A549 (cell line): ENCODE measurements around the gene HS6ST3. TPM values are rescaled to one million over a fixed set of nuclear protein-coding genes. Genes with fewer than 3 reads are reported as not detected.

ENCODE experiments used
- ATAC-seq, 2 experiments: fragments of 200-7000 bp in 1 of 2; fragments of >200 bp in 1 of 2; cut with Nextera tagmentation in 1 of 2; cut with Tn5 transposase in 1 of 2; 3 replicates each; pipeline versions ENCODE4 v1.8.0 to v1.9.1; 2018 to 2020; ENCODE audit warnings: mild to moderate bottlenecking in 1 of 2, moderate library complexity in 1 of 2
- CTCF ChIA-PET: fragments of 300-600 bp; sonication (Branson Sonifier 250); formaldehyde crosslinking; extraction: SDS; loops from one replicate; lab custom pipeline; 2021; ENCODE audit warnings: antibody characterized with exemption, inconsistent platforms; lab: Yijun Ruan, JAX
- POLR2A ChIA-PET: fragments of 350-600 bp; formaldehyde crosslinking; extraction: SDS; loops from one replicate; lab custom pipeline; 2021; ENCODE audit warnings: antibody characterized with exemption, inconsistent platforms; lab: Yijun Ruan, JAX
- DNase-seq, 2 experiments: peaks; one replicate each; pipeline versions ENCODE4 v3.0.0 to v3.0.0-alpha.2; 2011 to 2016; ENCODE audit warnings: low read depth in 1 of 2, low spot score in 1 of 2
- FAIRE-seq: peaks from 2 replicates; lab custom pipeline; 2011; peaks lifted over from hg19 to GRCh38; lab: Jason Lieb, UNC
- H3K27ac ChIP-seq, 2 experiments: fragments of >200 bp; sonication (Bioruptor Twin); formaldehyde crosslinking; 3 replicates each; pipeline ENCODE4 v1.5.1; 2016 to 2017
- H3K4me1 ChIP-seq: fragments of >200 bp; sonication (Bioruptor Twin); formaldehyde crosslinking; 3 replicates; pipeline ENCODE4 v1.6.1; 2016
- H3K4me2 ChIP-seq: fragments of >200 bp; sonication (Bioruptor Twin); formaldehyde crosslinking; 3 replicates; pipeline ENCODE4 v1.6.1; 2016
- H3K4me3 ChIP-seq: fragments of >200 bp; sonication (Bioruptor Twin); formaldehyde crosslinking; 3 replicates; pipeline ENCODE4 v1.5.1; 2016
- H3K9me3 ChIP-seq: fragments of >200 bp; sonication (Bioruptor Twin); formaldehyde crosslinking; 3 replicates; pipeline ENCODE4 v1.6.1; 2016
- ATOH8 ChIP-seq: fragments of 250-450 bp; sonication (Bioruptor Pico); IDR thresholded peaks from 2 replicates; pipeline ENCODE4 v1.5.0; 2020; ENCODE audit warnings: low read depth, mild to moderate bottlenecking, moderate library complexity
- BHLHE40 ChIP-seq: IDR thresholded peaks from 2 replicates; pipeline ENCODE4 v1.6.1; 2012; ENCODE audit warnings: low read depth, low read length, inconsistent platforms
- CBX2 ChIP-seq: fragments of 200-600 bp; sonication (generic); IDR thresholded peaks from 2 replicates; pipeline ENCODE4 v1.6.1; 2016; ENCODE audit warnings: low read depth, mild to moderate bottlenecking, borderline replicate concordance
- CEBPB ChIP-seq, 2 experiments: fragments of >200 bp in 1 of 2; sonication (Bioruptor Twin) in 1 of 2; formaldehyde crosslinking in 1 of 2; IDR thresholded peaks; 2 replicates each; pipeline ENCODE4 v1.6.1; 2012 to 2016
- CHD2 ChIP-seq: fragments of 150-350 bp; IDR thresholded peaks from 2 replicates; pipeline ENCODE4 v1.6.1; 2014; ENCODE audit warnings: low read length; ENCODE audit not compliant: partially characterized antibody
- CTCF ChIP-seq: fragments of >200 bp; sonication (Bioruptor Twin); formaldehyde crosslinking; IDR thresholded peaks from 3 replicates; pipeline ENCODE4 v1.5.1; 2016
- EHMT2 ChIP-seq: fragments of 200-600 bp; sonication (generic); IDR thresholded peaks from 2 replicates; pipeline ENCODE4 v1.6.1; 2016; ENCODE audit warnings: antibody characterized with exemption, low read depth, mild to moderate bottlenecking, moderate library complexity
- EP300 ChIP-seq, 2 experiments: fragments of >200 bp; sonication (Bioruptor Twin); formaldehyde crosslinking; IDR thresholded peaks; 2 replicates in 1 of 2; 3 replicates in 1 of 2; pipeline ENCODE4 v1.6.1; 2016 to 2017
- ESRRA ChIP-seq: fragments of 150-350 bp; IDR thresholded peaks from 2 replicates; pipeline ENCODE4 v1.6.1; 2014; ENCODE audit warnings: mild to moderate bottlenecking, low read length, borderline replicate concordance
- FOXS1 ChIP-seq: fragments of 250-450 bp; sonication (Bioruptor Pico); IDR thresholded peaks from 2 replicates; pipeline ENCODE4 v1.5.0; 2020; ENCODE audit warnings: mild to moderate bottlenecking, moderate library complexity
- HEYL ChIP-seq: fragments of 250-450 bp; sonication (Bioruptor Pico); IDR thresholded peaks from 2 replicates; pipeline ENCODE4 v1.8.0; 2021; ENCODE audit warnings: mild to moderate bottlenecking, moderate library complexity
- JUN ChIP-seq, 2 experiments: fragments of >200 bp; sonication (Bioruptor Twin); formaldehyde crosslinking; IDR thresholded peaks; 2 replicates in 1 of 2; 3 replicates in 1 of 2; pipeline ENCODE4 v1.6.1; 2016 to 2017
- KDM1A ChIP-seq: fragments of 200-600 bp; sonication (generic); IDR thresholded peaks from 2 replicates; pipeline ENCODE4 v1.6.1; 2016; ENCODE audit warnings: low read depth, mild to moderate bottlenecking
- MAX ChIP-seq: IDR thresholded peaks from 2 replicates; pipeline ENCODE4 v1.6.1; 2012
- MYC ChIP-seq: IDR thresholded peaks from 2 replicates; pipeline ENCODE4 v1.6.1; 2012; ENCODE audit warnings: mild to moderate bottlenecking, inconsistent platforms, low read length, improper control_type of control experiment, borderline replicate concordance
- NPAS2 ChIP-seq: fragments of 250-450 bp; sonication (Bioruptor Pico); IDR thresholded peaks from 2 replicates; pipeline ENCODE4 v1.8.0; 2022; ENCODE audit warnings: mild to moderate bottlenecking, moderate library complexity, borderline replicate concordance
- NR3C1 ChIP-seq: fragments of >200 bp; sonication (Bioruptor Twin); formaldehyde crosslinking; IDR thresholded peaks from 3 replicates; pipeline ENCODE4 v1.6.1; 2017
- PBX3 ChIP-seq: IDR thresholded peaks from 2 replicates; pipeline ENCODE4 v1.6.1; 2012
- POLR2A ChIP-seq: IDR thresholded peaks from 2 replicates; pipeline ENCODE4 v1.6.1; 2012; ENCODE audit warnings: mild to moderate bottlenecking, low read length
- RARB ChIP-seq: fragments of 250-450 bp; sonication (Bioruptor Pico); IDR thresholded peaks from 2 replicates; pipeline ENCODE4 v1.8.0; 2021; ENCODE audit warnings: mild to moderate bottlenecking, moderate library complexity
- RFX5 ChIP-seq: fragments of 450-650 bp; IDR thresholded peaks from 2 replicates; pipeline ENCODE4 v1.7.1; 2014; ENCODE audit warnings: antibody characterized with exemption, mild to moderate bottlenecking, moderate library complexity
- SREBF2 ChIP-seq: fragments of 450-650 bp; IDR thresholded peaks from 2 replicates; pipeline ENCODE4 v1.6.1; 2014; ENCODE audit warnings: mild to moderate bottlenecking, moderate library complexity
- USF2 ChIP-seq: fragments of 450-650 bp; IDR thresholded peaks from 2 replicates; pipeline ENCODE4 v1.6.1; 2014; ENCODE audit warnings: antibody characterized with exemption
- WGBS: methylation state at CpG from one replicate; pipeline ENCODE4 v1.1.6; 2017; ENCODE audit errors: missing lambda C conversion rate; 5-methylcytosine and 5-hydroxymethylcytosine counted together
- polyA plus RNA-seq, 4 experiments: library from polyadenylated mRNA; depleted of rRNA in 3 of 4; stranded (reverse); fragments of >200 nt; fragmentation: RNase III in 1 of 4; extraction: RNeasy Plus Mini Kit Qiagen cat#74134 plus additional on column Dnase treatment in 1 of 4; gene quantifications; 2 replicates in 3 of 4; 3 replicates in 1 of 4; pipeline ENCODE4 v1.2.3, GENCODE V29; 2011 to 2017

HS6ST3 gene
- polyA plus RNA-seq, 2 of the 4 experiments (the other 2 are of a cell fraction) = not detected

GRCh38 chr13:96629331-96629730, 539.4 kb downstream of the HS6ST3 start (continued):
- TF ChIP-seq PBX3 = no peak

GRCh38 chr13:96632536-96633320, 542.8 kb downstream of the HS6ST3 start:
- CTCF ChIA-PET = no interaction called here

GRCh38 chr13:96636001-96636709, 546.2 kb downstream of the HS6ST3 start:
- no peak overlapping the region for H3K27ac ChIP-seq
- ATAC-seq = no peak
- CTCF ChIA-PET = no interaction called here

More at GRCh38 chr13:96632536-96633320, 542.8 kb downstream of the HS6ST3 start:
- WGBS = 50% methylated on average over 11 of the region's 11 CpGs
- no peak for FAIRE-seq
- no peak for TF ChIP-seq USF2
- no peak for TF ChIP-seq ESRRA
- no peak for TF ChIP-seq CHD2
- TF ChIP-seq NPAS2 (CRISPR knock-in tag) = no peak
- TF ChIP-seq CBX2 = no peak
- no peak for TF ChIP-seq MYC
- TF ChIP-seq BHLHE40 = no peak
- no peak for TF ChIP-seq CEBPB (IDR thresholded peaks at IDR 0.05)
- TF ChIP-seq ATOH8 (CRISPR knock-in tag) = no peak
- TF ChIP-seq NR3C1 = no peak
- POLR2A ChIA-PET = no interaction called here
- H3K4me2 ChIP-seq = no peak overlapping the region
- H3K4me3 ChIP-seq = no peak overlapping the region
- no peak for DNase-seq
- no peak overlapping the region for H3K27ac ChIP-seq
- no peak for ATAC-seq
- H3K4me1 ChIP-seq = no peaks in the 10 kb centered on the region
- no peaks in the 10 kb centered on the region for H3K9me3 ChIP-seq

GRCh38 chr13:96637039-96637438, 547.1 kb downstream of the HS6ST3 start:
- CTCF ChIA-PET = no interaction called here
- ATAC-seq (no peak), DNase-seq (no peak), FAIRE-seq (no peak)
- POLR2A ChIA-PET = no interaction called here
- H3K4me2 ChIP-seq = no peak overlapping the region
- H3K27ac ChIP-seq = no peak overlapping the region
- TF ChIP-seq EP300 (IDR thresholded peaks at IDR 0.05) (no peak), CTCF (no peak), HEYL (CRISPR knock-in tag) (no peak), POLR2A (no peak), ESRRA (no peak), RARB (CRISPR knock-in tag) (no peak), FOXS1 (CRISPR knock-in tag) (no peak), SREBF2 (no peak)
- no peaks in the 10 kb centered on the region for H3K4me1 ChIP-seq
- no peak overlapping the region for H3K4me3 ChIP-seq
- H3K9me3 ChIP-seq = no peaks in the 10 kb centered on the region

More at GRCh38 chr13:96636001-96636709, 546.2 kb downstream of the HS6ST3 start:
- Histone ChIP-seq H3K4me3 (no peak overlapping the region), H3K4me1 (no peaks in the 10 kb centered on the region), H3K9me3 (no peaks in the 10 kb centered on the region), H3K4me2 (no peak overlapping the region)
- TF ChIP-seq JUN (IDR thresholded peaks at IDR 0.05) = no peak
- no peak for TF ChIP-seq CEBPB (IDR thresholded peaks at IDR 0.05)
- no peak for TF ChIP-seq MAX
- no peak for TF ChIP-seq RFX5
- TF ChIP-seq EHMT2 = no peak
- TF ChIP-seq KDM1A = no peak
- DNase-seq = no peak
- no peak for FAIRE-seq
- POLR2A ChIA-PET = no interaction called here
- 2% methylated on average over 4 of the region's 4 CpGs for WGBS
